ENCODE measurements around the gene LCN6. TPM values are rescaled to one million over a fixed set of nuclear protein-coding genes. Genes with fewer than 3 reads are reported as not detected.

Gene LCN6
- total and polyA plus RNA-seq, 10 of the 15 experiments (the other 5 are each of a cell fraction or from before 2014, with no cell fraction given) = not detected

GRCh38 chr9:136712690-136713544 is 35.4 kb downstream of the LCN6 start:
- no peaks in the 10 kb centered on the region for H3K79me2 ChIP-seq (ENCODE audit: control insufficient read depth, insufficient read depth, low read length)
- H3K4me1 ChIP-seq (ENCODE audit: control insufficient read depth, insufficient read depth, low read length) = no peaks in the 10 kb centered on the region
- H3K4me2 ChIP-seq (ENCODE audit: control insufficient read depth, insufficient read depth) = 0 out of 2 replicates have a peak overlapping the region, but pooled peaks have one; percentile 9
- no TSS peak for BruUV-seq (replicated peaks)
- H3K27ac ChIP-seq (ENCODE audit: control insufficient read depth, insufficient read depth) = no peak overlapping the region
- ChIA-PET CTCF (interaction anchor here (0.6 to 1.7 kb wide), 2 partner anchors 14 to 30 kb away, joined by 3 to 8 read pairs; partner anchors contain the start of gene LCN10), RAD21 (ENCODE audit: unreplicated experiment) (no interaction called here), SMC1A (ENCODE audit: uncharacterized antibody, unreplicated experiment) (no interaction called here), POLR2A (no interaction called here)
- ATAC-seq (peak; percentile 23; the same call in 1 of the 3 replicates), DNase-seq (ENCODE audit: low read depth, low spot score) (no peak), FAIRE-seq (no peak)
- no peak overlapping the region for H3K4me3 ChIP-seq
- intact Hi-C loops (cut with micrococcal nuclease; ENCODE audit: unreplicated experiment) = no loop called here
- in situ Hi-C loops (cut with MboI) = no loop called here
- no peaks in the 10 kb centered on the region for H3K36me3 ChIP-seq (ENCODE audit: control insufficient read depth in 2 of 2, insufficient read depth in 2 of 2, low read length in 1 of 2)
- WGBS (ENCODE audit: insufficient coverage, insufficient replicate concordance, low lambda C conversion rate, missing lambda C conversion rate) = 8% methylated on average over 30 of the region's 56 CpGs
- H4K20me1 ChIP-seq (ENCODE audit: control insufficient read depth, insufficient read depth) = no peaks in the 10 kb centered on the region
- peaks cover 2 to 7% of the 10 kb centered on the region in 2 experiments for H3K27me3 ChIP-seq (replicated peaks in 1 of 2; ENCODE audit: control insufficient read depth in 2 of 2, insufficient read depth in 2 of 2, low read length in 1 of 2)
- no peaks in the 10 kb centered on the region for H3K9me3 ChIP-seq (replicated peaks; ENCODE audit: control insufficient read depth, insufficient read depth, low read length)
- H3K9ac ChIP-seq (ENCODE audit: control insufficient read depth, insufficient read depth, low read length) = no peak overlapping the region
- H2AFZ ChIP-seq (ENCODE audit: control insufficient read depth, low read depth, low read length) = no peak overlapping the region
- TF ChIP-seq GATAD2B (conservative IDR thresholded peaks at IDR 0.05; ENCODE audit: low read depth) (no peak), E4F1 (IDR thresholded peaks at IDR 0.05; ENCODE audit: borderline replicate concordance, partially characterized antibody) (no peak), ETV6 (conservative IDR thresholded peaks at IDR 0.05 in 1 of 2, IDR thresholded peaks at IDR 0.05 in 1 of 2; ENCODE audit: borderline replicate concordance in 1 of 2, low read depth in 1 of 2) (no peak), ELK1 (IDR thresholded peaks at IDR 0.05; ENCODE audit: low read depth, low read length) (no peak), ZZZ3 (IDR thresholded peaks at IDR 0.05; ENCODE audit: control insufficient read depth, insufficient read length, low read depth) (no peak), SMARCA5 (IDR thresholded peaks at IDR 0.05) (no peak), SIN3A (IDR thresholded peaks at IDR 0.05; ENCODE audit: low read depth, low read length) (no peak), SMAD1 (IDR thresholded peaks at IDR 0.05; ENCODE audit: low read depth, partially characterized antibody) (no peak), TCF7 (IDR thresholded peaks at IDR 0.05; ENCODE audit: borderline replicate concordance) (no peak), ZBTB11 (CRISPR knock-in tag; IDR thresholded peaks at IDR 0.05) (no peak), BCL11A (IDR thresholded peaks at IDR 0.05; ENCODE audit: low read depth, low read length) (no peak)
